Prostate gland (tissue), 2 donors: ENCODE results near the gene DUSP28. TPM values are rescaled to one million over a fixed set of nuclear protein-coding genes. Genes with fewer than 3 reads are reported as not detected.

Source experiments
- DNase-seq: peaks from one replicate; pipeline ENCODE4 v3.0.0-alpha.2; 2019; ENCODE audit warnings: low spot score
- H3K27ac ChIP-seq, 2 donors: fragments of 200-600 bp; sonication (generic); 2 replicates each; pipeline ENCODE4 v1.5.1; 2017 to 2019
- H3K27me3 ChIP-seq: fragments of 200-600 bp; sonication (generic); replicated peaks from 2 replicates; pipeline ENCODE4 v1.5.1; 2019; ENCODE audit not compliant: insufficient read depth
- H3K36me3 ChIP-seq, 2 donors: fragments of 200-600 bp; sonication (generic); 1 replicate in 1 of 2; 2 replicates in 1 of 2; pipeline versions ENCODE4 v1.5.1 to v1.8.1; 2017 to 2019
- H3K4me1 ChIP-seq: fragments of 200-600 bp; sonication (generic); replicated peaks from 2 replicates; pipeline ENCODE4 v1.5.1; 2019
- H3K4me3 ChIP-seq, 2 donors: fragments of 200-600 bp; sonication (generic); 2 replicates each; pipeline ENCODE4 v1.5.1; 2017 to 2019
- H3K9me3 ChIP-seq: fragments of 200-600 bp; sonication (generic); 2 replicates; pipeline ENCODE4 v1.5.1; 2017
- CTCF ChIP-seq, 4 experiments: fragments of 200-600 bp in 2 of 4; fragments of 450-650 bp in 2 of 4; sonication (generic) in 2 of 4; IDR thresholded peaks; 1 replicate in 3 of 4; 2 replicates in 1 of 4; pipeline ENCODE4 v1.5.1; 2016 to 2019; ENCODE audit warnings: antibody characterized with exemption in 4 of 4, mild to moderate bottlenecking in 2 of 4, moderate library complexity in 2 of 4
- POLR2A ChIP-seq: fragments of 450-650 bp; IDR thresholded peaks from one replicate; pipeline ENCODE4 v1.6.1; 2016; ENCODE audit warnings: antibody characterized with exemption, mild to moderate bottlenecking
- POLR2AphosphoS5 ChIP-seq: sonication (generic); formaldehyde crosslinking; IDR thresholded peaks from one replicate; pipeline ENCODE4 v1.6.1; 2017; ENCODE audit warnings: antibody characterized with exemption
- WGBS: methylation state at CpG from one replicate; pipeline ENCODE4 v1.1.5; 2018; 5-methylcytosine and 5-hydroxymethylcytosine counted together
- intact Hi-C: fragments of 100-400 bp; cut with DNase I; formaldehyde crosslinking; loops from one replicate; pipeline ENCODE4 v1.14.2; 2022
- total RNA-seq, 2 donors: library from RNA; depleted of rRNA; stranded (reverse); fragments of >200 nt; gene quantifications; one replicate each; pipeline ENCODE4 v1.1.0, GENCODE V29; 2016

DUSP28 gene
- total RNA-seq, 2 donors from 2014 or later, result 18.4 to 18.6 TPM

GRCh38 chr2:240583774-240584173 is 23.6 kb downstream of the DUSP28 start:
- no peaks in the 10 kb centered on the region for H3K36me3 ChIP-seq
- TF ChIP-seq POLR2AphosphoS5 (no peak), POLR2A (no peak), CTCF (IDR thresholded peaks at IDR 0.05) (no peak)
- intact Hi-C loops, result no loop called here
- 87% methylated on average over 4 of the region's 4 CpGs for WGBS
- no peaks in the 10 kb centered on the region for H3K9me3 ChIP-seq
- DNase-seq, result no peak
- H3K4me3 ChIP-seq, result no peak overlapping the region
- no peaks in the 10 kb centered on the region for H3K27me3 ChIP-seq
- H3K27ac ChIP-seq, result no peak overlapping the region
- H3K4me1 ChIP-seq, result peaks cover 19% of the 10 kb centered on the region

GRCh38 chr2:240584486-240585031 is 24.4 kb downstream of the DUSP28 start:
- 89% methylated on average over 4 of the region's 4 CpGs for WGBS
- no peak overlapping the region for H3K4me3 ChIP-seq

GRCh38 chr2:240585101-240585500 is 24.9 kb downstream of the DUSP28 start:
- H3K36me3 ChIP-seq, result no peaks in the 10 kb centered on the region
- H3K4me3 ChIP-seq, result peak overlapping the region; percentile 91 to 92
- intact Hi-C loops, result no loop called here
- WGBS, result 83% methylated on average over 6 of the region's 6 CpGs
- no peaks in the 10 kb centered on the region for H3K9me3 ChIP-seq
- TF ChIP-seq POLR2A (no peak), POLR2AphosphoS5 (no peak), CTCF (IDR thresholded peaks at IDR 0.05) (no peak)
- no peak for DNase-seq
- peaks cover 19% of the 10 kb centered on the region for H3K4me1 ChIP-seq
- no peak overlapping the region for H3K27ac ChIP-seq
- no peaks in the 10 kb centered on the region for H3K27me3 ChIP-seq

More at GRCh38 chr2:240584486-240585031, 24.4 kb downstream of the DUSP28 start:
- Histone ChIP-seq H3K4me1 (peaks cover 19% of the 10 kb centered on the region), H3K27me3 (no peaks in the 10 kb centered on the region), H3K27ac (no peak overlapping the region), H3K9me3 (no peaks in the 10 kb centered on the region), H3K36me3 (no peaks in the 10 kb centered on the region)
- TF ChIP-seq POLR2A (no peak), CTCF (IDR thresholded peaks at IDR 0.05) (no peak), POLR2AphosphoS5 (no peak)
- DNase-seq, result no peak
- intact Hi-C loops, result no loop called here

- DNase-seq, result no peak
- Histone ChIP-seq H3K27ac (peak overlapping the region; percentile 92 to 98), H3K9me3 (no peaks in the 10 kb centered on the region), H3K4me1 (peaks cover 19% of the 10 kb centered on the region), H3K27me3 (no peaks in the 10 kb centered on the region), H3K36me3 (no peaks in the 10 kb centered on the region), H3K4me3 (peak overlapping the region; percentile 91 to 92)
- intact Hi-C loops, result loop anchor here (2.0 kb wide), 1 partner anchor 25 kb away; the partner anchor contains the start of gene DUSP28
- no peak for TF ChIP-seq POLR2AphosphoS5
- TF ChIP-seq POLR2A, result no peak
- TF ChIP-seq CTCF (IDR thresholded peaks at IDR 0.05), result no peak
- 2% methylated on average over 20 of the region's 20 CpGs for WGBS
These were observed 25.6 kb downstream of the DUSP28 start for GRCh38 chr2:240585681-240586197.
